Mesendoderm (in vitro differentiated cells): ENCODE data around the gene SLC44A1.

Source experiments
- DNase-seq: peaks from one replicate; pipeline ENCODE4 v3.0.0; 2013
- H2AK5ac ChIP-seq: 2 replicates; pipeline ENCODE4 v1.6.1; 2013; ENCODE audit warnings: low read length, inconsistent platforms
- H2BK120ac ChIP-seq: 2 replicates; pipeline ENCODE4 v1.6.1; 2013; ENCODE audit warnings: low read depth, mild to moderate bottlenecking, low read length, moderate library complexity, mixed read lengths
- H2BK15ac ChIP-seq: replicated peaks from 2 replicates; pipeline ENCODE4 v1.6.1; 2013; ENCODE audit warnings: low read depth, mild to moderate bottlenecking, moderate library complexity
- H2BK5ac ChIP-seq: 2 replicates; pipeline ENCODE4 v1.6.1; 2013; ENCODE audit warnings: low read length, inconsistent platforms
- H3K18ac ChIP-seq: 2 replicates; pipeline ENCODE4 v1.6.1; 2013; ENCODE audit warnings: mild to moderate bottlenecking, low read length, mixed read lengths
- H3K23ac ChIP-seq: one replicate; pipeline ENCODE4 v1.6.1; 2013; ENCODE audit warnings: low read length
- H3K27ac ChIP-seq: 2 replicates; pipeline ENCODE4 v1.5.1; 2013; ENCODE audit warnings: low read depth, mild to moderate bottlenecking, inconsistent platforms, low read length, moderate library complexity
- H3K27me3 ChIP-seq: 2 replicates; pipeline ENCODE4 v1.6.1; 2013; ENCODE audit warnings: low read length, control low read depth, mild to moderate bottlenecking, inconsistent platforms; ENCODE audit not compliant: insufficient read depth, poor library complexity
- H3K36me3 ChIP-seq: 2 replicates; pipeline ENCODE4 v1.6.1; 2013; ENCODE audit warnings: low read length, inconsistent platforms; ENCODE audit not compliant: control insufficient read depth, insufficient read depth
- H3K4ac ChIP-seq: one replicate; pipeline ENCODE4 v1.6.1; 2013; ENCODE audit warnings: low read depth, mild to moderate bottlenecking, low read length, moderate library complexity
- H3K4me1 ChIP-seq: 2 replicates; pipeline ENCODE4 v1.6.1; 2013; ENCODE audit warnings: low read depth, low read length, inconsistent platforms; ENCODE audit not compliant: control insufficient read depth
- H3K4me2 ChIP-seq: 2 replicates; pipeline ENCODE4 v1.6.1; 2013; ENCODE audit warnings: low read length
- H3K4me3 ChIP-seq: 2 replicates; pipeline ENCODE4 v1.5.1; 2013; ENCODE audit warnings: mild to moderate bottlenecking, low read length
- H3K56ac ChIP-seq: one replicate; pipeline ENCODE4 v1.6.1; 2013; ENCODE audit warnings: low read length
- H3K79me1 ChIP-seq: 2 replicates; pipeline ENCODE4 v1.6.1; 2013; ENCODE audit warnings: low read length, inconsistent platforms
- H3K79me2 ChIP-seq: 2 replicates; pipeline ENCODE4 v1.6.1; 2013; ENCODE audit warnings: mild to moderate bottlenecking, low read length; ENCODE audit not compliant: control insufficient read depth, insufficient read depth
- H3K9ac ChIP-seq: 2 replicates; pipeline ENCODE4 v1.6.1; 2013; ENCODE audit warnings: low read length, inconsistent platforms
- H4K5ac ChIP-seq: one replicate; pipeline ENCODE4 v1.6.1; 2013; ENCODE audit warnings: low read length
- H4K8ac ChIP-seq: one replicate; pipeline ENCODE4 v1.6.1; 2013; ENCODE audit warnings: low read depth, mild to moderate bottlenecking, control low read depth, low read length, moderate library complexity
- WGBS: extraction: QIAGEN DNeasy Blood & Tissue Kit; methylation state at CpG from one replicate; pipeline ENCODE4 v1.1.7; 2013; ENCODE audit warnings: low lambda C conversion rate, missing lambda C conversion rate; ENCODE audit not compliant: insufficient coverage; ENCODE audit errors: extremely low coverage; 5-methylcytosine and 5-hydroxymethylcytosine counted together

SLC44A1 gene

DNA sequence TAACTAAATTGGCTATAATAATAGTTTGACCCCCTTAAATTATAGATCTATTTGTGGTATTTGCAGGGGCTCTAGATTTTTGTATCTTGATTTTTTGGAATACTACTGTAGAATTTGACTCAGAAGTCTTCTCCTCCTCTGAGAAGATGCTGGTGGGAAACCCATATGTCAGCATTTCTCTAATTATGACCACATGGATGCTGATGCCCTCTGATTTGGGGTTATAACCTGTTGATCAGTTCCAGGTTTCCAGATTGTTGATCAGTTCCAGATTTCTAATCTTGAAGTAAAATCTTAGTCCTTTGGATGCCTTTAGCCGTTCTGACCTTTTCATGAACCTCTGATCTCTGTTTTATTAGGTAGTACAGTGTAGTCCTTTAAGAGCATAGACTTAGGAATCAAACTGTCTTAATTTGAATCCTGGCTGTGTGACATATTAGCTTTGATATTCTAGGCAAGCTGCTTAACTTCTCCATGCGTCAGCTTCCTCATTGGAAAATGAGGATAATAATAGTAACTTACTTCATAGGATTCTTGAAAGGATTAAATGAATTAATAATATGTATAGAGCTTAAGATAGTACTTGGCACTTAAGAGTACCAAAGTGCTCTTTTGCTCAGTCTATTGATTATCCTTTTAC lies 211.5 kb downstream of the SLC44A1 start:
- no peaks in the 10 kb centered on the region for H3K4me1 ChIP-seq
- no peak overlapping the region for H2BK15ac ChIP-seq
- no CpG with 5 or more reads among the region's 2 CpGs for WGBS

DNA sequence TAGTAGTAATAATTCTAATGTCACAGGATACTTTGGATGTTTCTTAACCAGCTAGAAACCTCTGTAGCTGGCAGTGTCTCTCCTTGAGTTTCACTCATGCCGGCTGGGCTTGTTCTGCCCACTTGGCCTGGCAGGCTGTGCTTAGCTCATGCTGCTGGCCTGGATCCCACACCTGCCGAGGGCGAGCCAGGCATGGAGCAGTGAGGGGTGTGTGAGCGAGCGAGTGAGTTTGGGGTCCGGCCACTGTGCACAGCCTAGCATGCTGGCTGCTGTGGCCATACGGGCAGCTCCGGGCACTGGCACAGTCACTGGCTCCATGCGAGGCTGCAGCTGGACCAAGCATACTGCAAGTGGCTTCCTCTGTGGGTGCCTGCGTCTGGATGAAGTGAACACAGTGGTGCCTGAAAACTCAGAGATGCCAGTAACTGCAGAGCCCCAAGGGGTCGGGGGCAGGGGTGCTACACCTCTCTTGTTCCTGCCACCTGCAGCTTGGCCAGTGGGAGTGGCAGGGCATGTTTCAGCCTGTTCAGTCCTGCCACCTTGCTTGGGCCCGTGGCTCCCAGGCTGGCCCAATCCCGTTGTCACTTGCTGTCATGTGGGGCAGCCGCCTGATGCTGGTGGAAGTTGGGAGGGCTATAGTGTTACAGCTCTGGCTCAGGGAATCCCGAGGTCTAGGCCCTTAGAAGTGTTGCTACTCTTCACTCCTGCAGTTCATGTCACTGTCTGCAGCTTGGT lies 213.3 kb downstream of the SLC44A1 start:
- Histone ChIP-seq H2AK5ac (no peak overlapping the region), H3K36me3 (no peaks in the 10 kb centered on the region), H3K79me1 (peaks cover 18% of the 10 kb centered on the region), H3K4me3 (no peak overlapping the region), H3K4me1 (no peaks in the 10 kb centered on the region), H3K79me2 (peaks cover 24% of the 10 kb centered on the region), H2BK5ac (no peak overlapping the region), H4K8ac (no peak overlapping the region), H4K5ac (no peak overlapping the region), H3K56ac (no peak overlapping the region), H3K4ac (no peak overlapping the region), H3K23ac (no peak overlapping the region), H3K9ac (no peak overlapping the region), H3K18ac (no peak overlapping the region), H2BK120ac (no peak overlapping the region), H3K4me2 (no peak overlapping the region), H2BK15ac (no peak overlapping the region), H3K27ac (peak overlapping the region; percentile 18), H3K27me3 (no peaks in the 10 kb centered on the region)
- WGBS: no CpG with 5 or more reads among the region's 15 CpGs
- no peak for DNase-seq

More for the DNA sequence above, 211.5 kb downstream of the SLC44A1 start:
- Histone ChIP-seq H2AK5ac (no peak overlapping the region), H3K4me2 (no peak overlapping the region), H3K36me3 (no peaks in the 10 kb centered on the region), H3K79me1 (peaks cover 26% of the 10 kb centered on the region), H2BK5ac (no peak overlapping the region), H4K5ac (no peak overlapping the region), H3K9ac (no peak overlapping the region), H3K4me3 (no peak overlapping the region), H3K4ac (no peak overlapping the region), H3K27me3 (no peaks in the 10 kb centered on the region), H3K27ac (no peak overlapping the region), H3K23ac (no peak overlapping the region), H3K18ac (no peak overlapping the region), H3K56ac (no peak overlapping the region), H3K79me2 (peaks cover 33% of the 10 kb centered on the region), H4K8ac (no peak overlapping the region), H2BK120ac (no peak overlapping the region)
- DNase-seq: no peak

DNA sequence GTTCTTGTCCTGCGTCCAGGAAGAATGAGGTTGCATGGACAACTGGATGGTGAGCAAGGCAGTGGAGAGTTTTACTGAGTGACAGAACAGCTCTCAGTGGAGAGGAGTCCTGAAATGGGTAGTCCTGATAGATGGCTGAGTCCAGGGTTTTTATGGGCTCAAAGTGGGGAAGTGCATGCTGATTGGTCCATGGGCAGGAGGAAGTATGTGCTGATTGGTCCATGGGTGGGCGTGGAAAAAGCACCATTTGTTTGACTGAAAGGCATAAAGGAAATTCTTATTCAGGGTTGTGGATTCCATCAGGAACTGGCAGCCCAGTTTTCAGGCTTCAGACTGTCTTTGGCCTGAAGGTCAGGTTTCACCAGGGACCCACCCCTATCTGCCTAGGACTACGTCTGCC lies 214.0 kb downstream of the SLC44A1 start:
- DNase-seq: peak; percentile 83
- H3K18ac ChIP-seq: no peak overlapping the region
- H4K8ac ChIP-seq: no peak overlapping the region
- H2BK5ac ChIP-seq: no peak overlapping the region
- no peaks in the 10 kb centered on the region for H3K4me1 ChIP-seq
- no peaks in the 10 kb centered on the region for H3K27me3 ChIP-seq
- no peak overlapping the region for H3K23ac ChIP-seq
- WGBS: no CpG with 5 or more reads among the region's 3 CpGs
- no peak overlapping the region for H3K4me3 ChIP-seq
- no peak overlapping the region for H3K4me2 ChIP-seq
- H3K56ac ChIP-seq: no peak overlapping the region
- H3K79me2 ChIP-seq: peaks cover 20% of the 10 kb centered on the region
- no peaks in the 10 kb centered on the region for H3K36me3 ChIP-seq
- no peak overlapping the region for H3K4ac ChIP-seq
- no peak overlapping the region for H2AK5ac ChIP-seq
- H2BK15ac ChIP-seq: no peak overlapping the region
- peaks cover 16% of the 10 kb centered on the region for H3K79me1 ChIP-seq
- H3K9ac ChIP-seq: no peak overlapping the region
- no peak overlapping the region for H4K5ac ChIP-seq
- no peak overlapping the region for H2BK120ac ChIP-seq
- peak overlapping the region; percentile 18 for H3K27ac ChIP-seq

DNA sequence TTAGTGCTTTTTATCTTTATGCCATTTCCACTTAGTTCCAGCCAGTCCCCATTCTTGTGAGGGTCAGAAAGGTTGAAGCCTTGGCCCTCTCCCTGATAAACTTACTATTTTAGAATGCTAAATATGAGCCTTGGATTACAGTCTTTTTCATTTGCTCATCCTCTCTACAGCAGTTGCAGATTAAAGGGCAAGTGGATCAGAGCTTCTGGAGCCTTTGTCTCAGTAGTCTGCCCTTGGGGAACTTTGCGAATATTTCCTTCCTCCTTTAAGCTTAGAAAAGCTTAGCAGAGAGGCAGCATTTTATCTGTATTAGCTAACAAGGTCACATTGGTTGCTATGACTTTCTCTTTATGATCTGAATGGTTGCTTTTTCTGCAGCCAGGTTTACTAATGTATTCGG lies 214.9 kb downstream of the SLC44A1 start:
- no peak overlapping the region for H3K18ac ChIP-seq
- no CpG with 5 or more reads among the region's 2 CpGs for WGBS
- no peak overlapping the region for H3K4ac ChIP-seq
- H2BK120ac ChIP-seq: no peak overlapping the region
- peaks cover 16% of the 10 kb centered on the region for H3K79me1 ChIP-seq
- H3K9ac ChIP-seq: no peak overlapping the region
- no peak for DNase-seq
- H3K36me3 ChIP-seq: no peaks in the 10 kb centered on the region
- H2BK5ac ChIP-seq: no peak overlapping the region
- no peak overlapping the region for H3K4me3 ChIP-seq
- no peak overlapping the region for H2BK15ac ChIP-seq
- H3K4me1 ChIP-seq: no peaks in the 10 kb centered on the region
- H2AK5ac ChIP-seq: no peak overlapping the region
- no peak overlapping the region for H3K4me2 ChIP-seq
- no peak overlapping the region for H3K56ac ChIP-seq
- no peak overlapping the region for H4K8ac ChIP-seq
- peak overlapping the region; percentile 26 for H3K27ac ChIP-seq
- H3K79me2 ChIP-seq: peaks cover 20% of the 10 kb centered on the region
- no peak overlapping the region for H3K23ac ChIP-seq
- H4K5ac ChIP-seq: no peak overlapping the region
- no peaks in the 10 kb centered on the region for H3K27me3 ChIP-seq

DNA sequence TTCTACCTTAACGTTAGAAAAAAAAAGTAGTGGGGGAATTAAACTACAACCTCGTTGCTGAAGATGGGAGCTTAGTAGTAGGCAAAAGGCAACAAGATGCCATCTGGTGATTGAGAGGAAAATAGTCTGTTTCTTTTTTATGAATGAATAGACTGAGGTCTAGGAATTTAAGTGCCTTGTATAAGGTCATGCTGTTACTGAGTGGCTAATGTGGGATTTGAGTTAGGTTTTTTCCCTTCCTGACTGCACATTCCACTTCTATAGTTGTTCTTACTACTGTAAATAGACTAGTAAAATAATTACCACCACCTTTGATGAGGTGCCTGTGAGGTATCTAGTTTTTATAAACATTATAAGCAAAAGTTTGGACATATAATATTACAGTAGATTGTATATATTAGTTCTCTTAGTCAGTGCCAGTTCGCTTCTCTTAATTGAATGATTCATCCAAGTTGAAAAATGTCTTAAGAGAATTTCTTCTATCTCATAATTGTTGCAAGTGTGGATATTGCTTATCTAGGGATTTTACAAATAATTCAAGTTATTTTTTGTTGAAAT lies 222.5 kb downstream of the SLC44A1 start:
- no peaks in the 10 kb centered on the region for H3K4me1 ChIP-seq
- H2BK120ac ChIP-seq: no peak overlapping the region
- H3K56ac ChIP-seq: no peak overlapping the region
- no peak overlapping the region for H3K23ac ChIP-seq
- no CpG with 5 or more reads among the region's 3 CpGs for WGBS
- no peak overlapping the region for H4K8ac ChIP-seq
- no peak overlapping the region for H2AK5ac ChIP-seq
- no peak overlapping the region for H3K18ac ChIP-seq
- no peak overlapping the region for H3K27ac ChIP-seq
- no peak overlapping the region for H4K5ac ChIP-seq
- no peaks in the 10 kb centered on the region for H3K36me3 ChIP-seq
- H3K79me2 ChIP-seq: no peaks in the 10 kb centered on the region
- H3K79me1 ChIP-seq: peaks cover 2% of the 10 kb centered on the region
- no peaks in the 10 kb centered on the region for H3K27me3 ChIP-seq
- H3K4ac ChIP-seq: no peak overlapping the region
- no peak overlapping the region for H3K9ac ChIP-seq
- no peak overlapping the region for H2BK15ac ChIP-seq
- H2BK5ac ChIP-seq: no peak overlapping the region
- no peak for DNase-seq
- no peak overlapping the region for H3K4me3 ChIP-seq
- no peak overlapping the region for H3K4me2 ChIP-seq
